ENCODE results near the gene CCNL2. TPM values are rescaled to one million over a fixed set of nuclear protein-coding genes. Genes with fewer than 3 reads are reported as not detected.
A peak's percentile ranks its signal among the peaks of the same experiment; 100 is the strongest.

CCNL2 gene
- total and polyA plus RNA-seq, 2 of the 13 experiments (the other 11 are each of a cell fraction or from before 2014, with no cell fraction given), result 105 to 340 TPM

DNA sequence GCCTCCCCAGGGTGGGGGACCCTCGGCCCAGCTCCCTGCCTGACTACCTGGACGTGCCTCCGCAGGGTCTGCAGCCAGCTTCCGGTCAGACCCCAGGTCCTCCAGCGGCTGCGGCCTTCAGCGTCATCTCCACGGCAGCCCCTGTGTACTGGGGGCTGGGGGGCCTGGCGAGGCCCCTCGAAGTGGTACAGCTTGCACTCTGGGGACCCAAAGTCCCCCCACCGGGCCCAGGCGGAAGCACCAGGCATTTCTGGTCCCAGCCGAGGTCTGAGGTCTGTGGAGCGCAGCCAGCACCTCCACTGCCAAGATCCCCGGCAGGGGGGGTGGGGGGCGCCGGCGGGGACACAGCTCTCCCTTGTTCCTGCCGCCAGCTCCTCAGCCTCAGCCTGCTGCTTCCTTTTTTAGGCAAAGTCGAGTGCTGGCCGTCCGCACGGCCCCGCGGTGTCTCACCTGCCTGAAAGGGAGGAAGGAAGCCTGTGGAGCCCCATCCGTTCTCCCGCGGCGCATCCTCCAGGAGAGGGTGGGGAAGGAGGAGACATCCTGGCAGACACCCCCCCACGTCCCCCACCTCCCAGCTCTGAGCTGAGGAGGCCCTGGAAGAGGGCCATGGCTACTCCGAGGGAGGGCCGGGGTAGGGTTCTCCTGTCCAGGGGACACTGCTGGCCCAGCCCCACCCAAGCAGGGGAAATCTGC lies 35.1 kb upstream of the CCNL2 start (continued):
- TF ChIP-seq SNAI1 (CRISPR knock-in tag; IDR thresholded peaks at IDR 0.05; ENCODE audit: borderline replicate concordance) (0 out of 2 replicates have a peak, but pooled peaks have one; percentile 72), ZNF619 (CRISPR knock-in tag; IDR thresholded peaks at IDR 0.05) (no peak), MZF1 (CRISPR knock-in tag; IDR thresholded peaks at IDR 0.05; ENCODE audit: borderline replicate concordance) (no peak), ZNF318 (CRISPR knock-in tag; IDR thresholded peaks at IDR 0.05) (no peak), HNRNPLL (IDR thresholded peaks at IDR 0.05; ENCODE audit: low read depth, low read length, poor library complexity, severe bottlenecking) (peak; percentile 27), ELF3 (CRISPR knock-in tag; IDR thresholded peaks at IDR 0.05) (0 out of 2 replicates have a peak, but pooled peaks have one; percentile 19), MBD4 (IDR thresholded peaks at IDR 0.05; ENCODE audit: borderline replicate concordance, low read length) (no peak), SYNCRIP (IDR thresholded peaks at IDR 0.05; ENCODE audit: insufficient read depth, low read depth, low read length) (no peak), ZNF235 (CRISPR knock-in tag; IDR thresholded peaks at IDR 0.05; ENCODE audit: borderline replicate concordance) (peak; percentile 66; the same call in 1 of the 2 replicates), PRDM4 (CRISPR knock-in tag; IDR thresholded peaks at IDR 0.05; ENCODE audit: borderline replicate concordance) (no peak), ZNF781 (CRISPR knock-in tag; IDR thresholded peaks at IDR 0.05; ENCODE audit: borderline replicate concordance, not compliant biosample characterization) (no peak), NFE2L2 (IDR thresholded peaks at IDR 0.05; ENCODE audit: low read length) (no peak), ZNF775 (CRISPR knock-in tag; IDR thresholded peaks at IDR 0.05; ENCODE audit: borderline replicate concordance) (no peak), TOPORS (CRISPR knock-in tag; IDR thresholded peaks at IDR 0.05) (no peak), ZNF496 (CRISPR knock-in tag; IDR thresholded peaks at IDR 0.05; ENCODE audit: insufficient replicate concordance) (no peak), TMF1 (CRISPR knock-in tag; IDR thresholded peaks at IDR 0.05; ENCODE audit: low read depth) (no peak), SRSF1 (optimal IDR thresholded peaks at IDR 0.05; ENCODE audit: low read depth, low read length) (peak; percentile 92)
